Measurements from ENCODE around the gene AUTS2. TPM values are rescaled to one million over a fixed set of nuclear protein-coding genes. Genes with fewer than 3 reads are reported as not detected.

The AUTS2 gene
- total and polyA plus RNA-seq, 9 of the 15 experiments (the other 6 are each of a cell fraction or from before 2014, with no cell fraction given): 0.58 TPM; not detected in 8

- TF ChIP-seq, protein P1, sequence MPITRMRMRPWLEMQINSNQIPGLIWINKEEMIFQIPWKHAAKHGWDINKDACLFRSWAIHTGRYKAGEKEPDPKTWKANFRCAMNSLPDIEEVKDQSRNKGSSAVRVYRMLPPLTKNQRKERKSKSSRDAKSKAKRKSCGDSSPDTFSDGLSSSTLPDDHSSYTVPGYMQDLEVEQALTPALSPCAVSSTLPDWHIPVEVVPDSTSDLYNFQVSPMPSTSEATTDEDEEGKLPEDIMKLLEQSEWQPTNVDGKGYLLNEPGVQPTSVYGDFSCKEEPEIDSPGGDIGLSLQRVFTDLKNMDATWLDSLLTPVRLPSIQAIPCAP (CRISPR knock-in tag; IDR thresholded peaks at IDR 0.05; ENCODE audit: borderline replicate concordance): no peak
- TF ChIP-seq, protein P2, sequence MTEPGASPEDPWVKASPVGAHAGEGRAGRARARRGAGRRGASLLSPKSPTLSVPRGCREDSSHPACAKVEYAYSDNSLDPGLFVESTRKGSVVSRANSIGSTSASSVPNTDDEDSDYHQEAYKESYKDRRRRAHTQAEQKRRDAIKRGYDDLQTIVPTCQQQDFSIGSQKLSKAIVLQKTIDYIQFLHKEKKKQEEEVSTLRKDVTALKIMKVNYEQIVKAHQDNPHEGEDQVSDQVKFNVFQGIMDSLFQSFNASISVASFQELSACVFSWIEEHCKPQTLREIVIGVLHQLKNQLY (CRISPR knock-in tag; conservative IDR thresholded peaks at IDR 0.05): no peak
- no peak for TF ChIP-seq TFE3 (CRISPR knock-in tag; IDR thresholded peaks at IDR 0.05)
- TF ChIP-seq ZNF57 (CRISPR knock-in tag; IDR thresholded peaks at IDR 0.05): no peak
- no peak for TF ChIP-seq ZNF75A (CRISPR knock-in tag; IDR thresholded peaks at IDR 0.05)
- no peak for TF ChIP-seq CHD4 (IDR thresholded peaks at IDR 0.05; ENCODE audit: insufficient read depth, insufficient replicate concordance, low read depth, low read length, poor library complexity, severe bottlenecking)
These were observed 145.2 kb downstream of the AUTS2 start (continued) for GRCh38 chr7:69743436-69743835.

GRCh38 chr7:69744026-69744425 is 145.8 kb downstream of the AUTS2 start:
- Histone ChIP-seq H3K79me2 (ENCODE audit: control insufficient read depth, insufficient read depth, low read length) (no peaks in the 10 kb centered on the region), H2AFZ (ENCODE audit: low read depth, low read length) (no peak overlapping the region), H3K4me2 (ENCODE audit: insufficient read depth, low read length) (no peak overlapping the region), H4K20me1 (replicated peaks; ENCODE audit: control insufficient read depth, insufficient read depth, low read length) (no peaks in the 10 kb centered on the region), H3K4me1 (replicated peaks in 1 of 2; ENCODE audit: control insufficient read depth in 2 of 2, insufficient read depth in 2 of 2, low read length in 2 of 2) (no peaks in the 10 kb centered on the region), H3K27ac (ENCODE audit: extremely low read depth, low read depth, low read length) (no peak overlapping the region), H3K9ac (ENCODE audit: insufficient read depth in 1 of 2, low read depth in 2 of 2, low read length in 2 of 2) (no peak overlapping the region), H3K4me3 (no peak overlapping the region), H3K27me3 (ENCODE audit: control insufficient read depth in 2 of 2, insufficient read depth in 2 of 2, low read length in 2 of 2) (no peaks in the 10 kb centered on the region), H3K36me3 (ENCODE audit: control insufficient read depth, insufficient read depth, low read length) (no peaks in the 10 kb centered on the region), H3K9me3 (replicated peaks; ENCODE audit: control insufficient read depth, insufficient read depth, low read depth, low read length) (no peaks in the 10 kb centered on the region), H3K9me1 (ENCODE audit: control insufficient read depth, insufficient read depth, low read length) (no peaks in the 10 kb centered on the region)
- no peak for ATAC-seq
- BruUV-seq (replicated peaks): no TSS peak
- DNase-seq (ENCODE audit: extremely low read depth in 1 of 4, low spot score in 3 of 4): no peak
- in situ Hi-C loops (cut with MboI): no loop called here
- CTCF ChIA-PET (ENCODE audit: low intra/inter-chr PET ratio): no interaction called here
- intact Hi-C loops (cut with micrococcal nuclease): loop anchor here (10.0 kb wide), 1 partner anchor 61 kb away; no protein-coding TSS in a partner anchor
- POLR2A ChIA-PET: interaction anchor here (0.6 to 0.7 kb wide), 2 partner anchors 37 to 76 kb away, joined by 3 read pairs; no protein-coding TSS in a partner anchor
- 0% methylated on average over 4 of the region's 4 CpGs for WGBS (ENCODE audit: insufficient coverage, low coverage, missing lambda C conversion rate)
- FAIRE-seq: no peak
- no peak for TF ChIP-seq HIVEP1 (CRISPR knock-in tag; IDR thresholded peaks at IDR 0.05)
- TF ChIP-seq, protein P3, sequence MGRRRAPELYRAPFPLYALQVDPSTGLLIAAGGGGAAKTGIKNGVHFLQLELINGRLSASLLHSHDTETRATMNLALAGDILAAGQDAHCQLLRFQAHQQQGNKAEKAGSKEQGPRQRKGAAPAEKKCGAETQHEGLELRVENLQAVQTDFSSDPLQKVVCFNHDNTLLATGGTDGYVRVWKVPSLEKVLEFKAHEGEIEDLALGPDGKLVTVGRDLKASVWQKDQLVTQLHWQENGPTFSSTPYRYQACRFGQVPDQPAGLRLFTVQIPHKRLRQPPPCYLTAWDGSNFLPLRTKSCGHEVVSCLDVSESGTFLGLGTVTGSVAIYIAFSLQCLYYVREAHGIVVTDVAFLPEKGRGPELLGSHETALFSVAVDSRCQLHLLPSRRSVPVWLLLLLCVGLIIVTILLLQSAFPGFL (CRISPR knock-in tag; IDR thresholded peaks at IDR 0.05): no peak
- TF ChIP-seq, protein P4, sequence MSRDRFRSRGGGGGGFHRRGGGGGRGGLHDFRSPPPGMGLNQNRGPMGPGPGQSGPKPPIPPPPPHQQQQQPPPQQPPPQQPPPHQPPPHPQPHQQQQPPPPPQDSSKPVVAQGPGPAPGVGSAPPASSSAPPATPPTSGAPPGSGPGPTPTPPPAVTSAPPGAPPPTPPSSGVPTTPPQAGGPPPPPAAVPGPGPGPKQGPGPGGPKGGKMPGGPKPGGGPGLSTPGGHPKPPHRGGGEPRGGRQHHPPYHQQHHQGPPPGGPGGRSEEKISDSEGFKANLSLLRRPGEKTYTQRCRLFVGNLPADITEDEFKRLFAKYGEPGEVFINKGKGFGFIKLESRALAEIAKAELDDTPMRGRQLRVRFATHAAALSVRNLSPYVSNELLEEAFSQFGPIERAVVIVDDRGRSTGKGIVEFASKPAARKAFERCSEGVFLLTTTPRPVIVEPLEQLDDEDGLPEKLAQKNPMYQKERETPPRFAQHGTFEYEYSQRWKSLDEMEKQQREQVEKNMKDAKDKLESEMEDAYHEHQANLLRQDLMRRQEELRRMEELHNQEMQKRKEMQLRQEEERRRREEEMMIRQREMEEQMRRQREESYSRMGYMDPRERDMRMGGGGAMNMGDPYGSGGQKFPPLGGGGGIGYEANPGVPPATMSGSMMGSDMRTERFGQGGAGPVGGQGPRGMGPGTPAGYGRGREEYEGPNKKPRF (IDR thresholded peaks at IDR 0.05; ENCODE audit: low read depth, low read length): no peak
- no peak for TF ChIP-seq SMAD4 (CRISPR knock-in tag; conservative IDR thresholded peaks at IDR 0.05)
- TF ChIP-seq CBX1 (IDR thresholded peaks at IDR 0.05; ENCODE audit: low read depth): no peak
- TF ChIP-seq, protein P5, sequence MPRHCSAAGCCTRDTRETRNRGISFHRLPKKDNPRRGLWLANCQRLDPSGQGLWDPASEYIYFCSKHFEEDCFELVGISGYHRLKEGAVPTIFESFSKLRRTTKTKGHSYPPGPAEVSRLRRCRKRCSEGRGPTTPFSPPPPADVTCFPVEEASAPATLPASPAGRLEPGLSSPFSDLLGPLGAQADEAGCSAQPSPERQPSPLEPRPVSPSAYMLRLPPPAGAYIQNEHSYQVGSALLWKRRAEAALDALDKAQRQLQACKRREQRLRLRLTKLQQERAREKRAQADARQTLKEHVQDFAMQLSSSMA (CRISPR knock-in tag; IDR thresholded peaks at IDR 0.05): no peak
